ENCODE results near the gene TOE1. TPM values are rescaled to one million over a fixed set of nuclear protein-coding genes. Genes with fewer than 3 reads are reported as not detected.

The TOE1 gene
- total and polyA plus RNA-seq, 2 donors = 8.9 to 11.1 TPM

DNA sequence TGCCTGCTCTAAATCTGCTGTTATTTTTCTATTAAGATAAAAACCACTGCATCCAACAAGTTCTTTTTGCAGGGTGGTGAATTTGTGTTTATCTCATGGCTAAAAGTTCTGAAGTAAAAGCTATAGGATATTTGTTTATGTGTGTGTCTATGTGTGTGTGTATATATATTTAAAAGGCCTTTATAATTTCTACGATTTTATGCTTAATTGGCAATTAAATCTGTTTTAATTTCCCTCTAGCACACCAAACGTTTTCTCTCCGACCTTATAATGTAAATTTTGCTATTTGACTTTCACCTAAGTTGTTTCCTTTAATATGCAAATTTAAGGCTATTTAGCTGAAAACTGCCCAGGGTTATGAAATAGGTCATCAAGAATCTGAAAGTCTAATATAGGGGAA lies 33.1 kb upstream of the TOE1 start:
- no peak for DNase-seq (ENCODE audit: extremely low spot score)
- H3K27ac ChIP-seq (ENCODE audit: low read depth) = no peak overlapping the region
- WGBS = 73% methylated on average over 3 of the region's 3 CpGs

DNA sequence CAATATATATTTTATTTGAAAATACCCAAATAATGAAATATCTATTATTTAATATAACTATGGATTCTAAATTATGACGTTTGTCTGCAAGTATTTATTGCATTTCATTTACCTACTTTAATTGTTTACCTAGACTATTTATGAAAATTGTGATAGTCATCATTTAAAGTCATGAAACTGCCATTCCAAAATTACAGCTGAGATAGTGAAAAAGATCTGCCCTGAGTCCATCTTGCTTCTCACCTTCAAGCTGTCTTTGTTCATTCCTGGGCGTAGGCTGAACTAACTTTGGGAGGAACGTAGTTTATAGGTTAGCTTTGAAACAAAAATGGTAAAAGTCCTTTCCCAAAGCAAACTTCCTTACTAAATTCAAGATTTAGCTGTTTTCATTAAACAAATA lies 25.7 kb upstream of the TOE1 start:
- H3K4me1 ChIP-seq (ENCODE audit: insufficient read depth) = no peaks in the 10 kb centered on the region
- 69% methylated on average over 3 of the region's 3 CpGs for WGBS
- H3K4me3 ChIP-seq (ENCODE audit: low read depth, low read length) = no peak overlapping the region
- no peak overlapping the region for H3K27ac ChIP-seq (ENCODE audit: low read depth)
- DNase-seq (ENCODE audit: extremely low spot score) = no peak
- no peaks in the 10 kb centered on the region for H3K36me3 ChIP-seq (ENCODE audit: insufficient read depth)

More for the DNA sequence above, 33.1 kb upstream of the TOE1 start:
- Histone ChIP-seq H3K4me1 (ENCODE audit: insufficient read depth) (no peaks in the 10 kb centered on the region), H3K4me3 (ENCODE audit: low read depth, low read length) (no peak overlapping the region), H3K36me3 (ENCODE audit: insufficient read depth) (no peaks in the 10 kb centered on the region)

DNA sequence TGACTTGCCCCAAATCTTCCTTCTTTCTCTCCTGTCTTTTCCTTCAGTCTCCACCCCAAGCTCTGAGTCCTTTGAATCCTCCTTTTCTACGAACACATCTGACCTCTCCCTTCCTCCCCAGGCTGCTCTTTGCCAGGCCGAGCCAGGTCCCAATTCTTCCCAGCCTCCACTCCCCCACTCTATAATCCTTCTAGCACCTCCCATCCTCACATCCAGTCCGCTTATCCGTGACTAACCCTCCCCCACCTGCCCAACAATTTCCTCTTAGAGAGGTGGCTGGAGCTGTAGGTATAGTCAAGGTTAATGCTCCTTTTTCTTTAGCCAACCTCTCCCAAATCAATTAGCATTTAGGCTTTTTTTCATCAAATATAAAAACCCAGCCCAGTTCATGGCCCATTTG lies 22.8 kb upstream of the TOE1 start:
- Histone ChIP-seq H3K36me3 (ENCODE audit: insufficient read depth) (no peaks in the 10 kb centered on the region), H3K4me3 (ENCODE audit: low read depth, low read length) (no peak overlapping the region), H3K4me1 (ENCODE audit: insufficient read depth) (no peaks in the 10 kb centered on the region), H3K27ac (ENCODE audit: low read depth) (no peak overlapping the region)
- DNase-seq (ENCODE audit: extremely low spot score) = no peak
- 30% methylated on average over 4 of the region's 4 CpGs for WGBS

DNA sequence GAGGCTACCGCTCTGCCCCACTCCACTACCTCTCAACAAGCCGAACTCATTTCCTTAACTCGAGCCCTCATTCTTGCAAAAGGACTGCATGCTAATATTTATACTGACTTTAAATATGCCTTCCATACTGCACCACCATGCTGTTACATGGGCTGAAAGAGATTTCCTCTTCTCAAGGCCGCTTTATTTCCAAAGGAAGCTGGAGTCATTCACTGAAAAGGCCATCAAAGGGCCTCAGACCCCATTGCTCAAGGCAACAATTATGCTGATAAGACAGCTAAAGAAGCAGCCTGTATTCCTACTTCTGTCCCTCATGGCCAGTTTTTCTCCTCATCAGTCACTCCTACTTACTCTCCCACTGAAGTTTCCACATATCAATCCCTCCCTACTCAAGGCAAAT lies 20.2 kb upstream of the TOE1 start:
- H3K36me3 ChIP-seq (ENCODE audit: insufficient read depth) = no peaks in the 10 kb centered on the region
- no peak overlapping the region for H3K4me3 ChIP-seq (ENCODE audit: low read depth, low read length)
- no peak overlapping the region for H3K27ac ChIP-seq (ENCODE audit: low read depth)
- DNase-seq (ENCODE audit: extremely low spot score) = no peak
- no peaks in the 10 kb centered on the region for H3K4me1 ChIP-seq (ENCODE audit: insufficient read depth)
- 81% methylated on average over 4 of the region's 4 CpGs for WGBS

DNA sequence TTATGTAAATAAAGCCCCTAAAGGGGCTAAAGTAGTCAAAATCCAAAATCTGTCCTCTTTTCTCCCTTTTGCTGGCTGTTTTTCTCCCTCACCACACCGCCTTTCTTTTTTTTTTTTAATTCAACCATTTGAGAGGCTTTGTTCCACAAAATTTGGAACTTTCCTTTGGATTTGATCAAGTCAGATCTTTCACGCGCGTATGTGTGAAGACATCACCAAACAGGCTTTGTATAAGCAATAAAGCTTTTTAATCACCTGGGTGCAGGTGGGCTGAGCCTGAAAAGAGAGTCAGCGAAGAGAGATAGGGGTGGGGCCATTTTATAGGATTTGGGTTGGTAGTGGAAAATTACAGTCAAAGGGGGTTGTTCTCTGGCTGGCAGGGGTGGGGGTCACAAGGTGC lies 18.5 kb upstream of the TOE1 start:
- no peak overlapping the region for H3K4me3 ChIP-seq (ENCODE audit: low read depth, low read length)
- 77% methylated on average over 5 of the region's 5 CpGs for WGBS
- H3K36me3 ChIP-seq (ENCODE audit: insufficient read depth) = no peaks in the 10 kb centered on the region
- no peaks in the 10 kb centered on the region for H3K4me1 ChIP-seq (ENCODE audit: insufficient read depth)
- H3K27ac ChIP-seq (ENCODE audit: low read depth) = no peak overlapping the region
- DNase-seq (ENCODE audit: extremely low spot score) = no peak

DNA sequence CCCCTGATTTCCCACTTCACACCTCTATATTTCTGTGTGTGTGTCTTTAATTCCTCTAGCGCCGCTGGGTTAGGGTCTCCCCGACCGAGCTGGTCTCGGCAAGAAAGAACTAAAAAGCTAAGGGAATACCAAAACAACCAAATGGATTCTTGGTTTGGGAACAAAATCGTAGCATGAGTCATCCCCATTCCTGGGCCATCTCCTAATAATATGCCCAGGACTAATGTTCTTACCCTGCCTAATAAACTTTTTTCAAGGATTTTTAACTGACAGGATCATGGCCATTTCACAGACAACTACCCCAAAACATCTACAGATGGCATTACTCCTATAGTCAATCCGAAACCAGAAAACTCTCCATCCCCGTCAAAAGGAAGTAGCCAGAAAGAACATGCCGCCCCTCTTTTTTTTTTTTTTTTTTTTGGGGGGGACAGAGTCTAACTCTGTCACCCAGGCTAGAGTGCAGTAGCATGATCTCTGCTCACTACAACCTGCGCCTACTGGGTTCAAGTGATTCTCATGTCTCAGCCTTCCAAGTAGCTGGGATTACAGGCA lies 17.4 kb upstream of the TOE1 start:
- 87% methylated on average over 10 of the region's 10 CpGs for WGBS
- H3K36me3 ChIP-seq (ENCODE audit: insufficient read depth) = no peaks in the 10 kb centered on the region
- no peaks in the 10 kb centered on the region for H3K4me1 ChIP-seq (ENCODE audit: insufficient read depth)
- H3K4me3 ChIP-seq (ENCODE audit: low read depth, low read length) = no peak overlapping the region
- no peak overlapping the region for H3K27ac ChIP-seq (ENCODE audit: low read depth)
- DNase-seq (ENCODE audit: extremely low spot score) = no peak

DNA sequence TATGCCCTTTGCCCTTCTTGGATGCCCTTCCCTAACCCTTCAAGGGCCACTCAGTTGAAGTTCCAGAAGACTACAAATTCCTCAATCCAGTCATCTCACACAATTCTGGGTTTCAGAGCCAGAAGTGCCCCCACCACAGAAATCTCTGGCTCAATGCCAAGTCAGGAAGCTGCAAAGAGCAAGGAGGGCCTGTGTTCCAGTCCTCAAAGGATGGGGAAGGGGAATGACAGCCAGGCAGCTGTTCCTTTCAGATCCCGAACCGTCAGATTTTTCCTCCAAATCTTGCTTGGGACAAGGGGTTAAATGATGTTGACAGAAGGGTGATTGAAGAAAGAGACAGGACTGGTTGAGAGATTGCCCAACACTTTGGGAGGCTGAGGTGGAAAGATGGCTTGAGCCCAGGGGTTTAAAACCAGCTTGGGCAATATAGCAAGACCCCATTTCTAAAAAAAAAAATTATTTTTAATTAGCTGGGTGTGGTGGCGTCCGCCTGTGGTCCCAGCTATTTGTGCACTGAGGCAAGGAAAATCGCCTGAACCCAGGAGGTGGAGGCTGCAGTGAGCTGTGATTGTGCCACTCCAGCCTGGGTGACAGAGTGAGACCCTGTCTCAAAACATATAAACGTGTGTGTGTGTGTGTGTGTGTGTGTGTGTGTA lies 14.0 kb upstream of the TOE1 start:
- no peak for DNase-seq (ENCODE audit: extremely low spot score)
- no peaks in the 10 kb centered on the region for H3K4me1 ChIP-seq (ENCODE audit: insufficient read depth)
- peaks cover 3% of the 10 kb centered on the region for H3K36me3 ChIP-seq (ENCODE audit: insufficient read depth)
- no peak overlapping the region for H3K27ac ChIP-seq (ENCODE audit: low read depth)
- WGBS = 59% methylated on average over 6 of the region's 6 CpGs
- H3K4me3 ChIP-seq (ENCODE audit: low read depth, low read length) = no peak overlapping the region

DNA sequence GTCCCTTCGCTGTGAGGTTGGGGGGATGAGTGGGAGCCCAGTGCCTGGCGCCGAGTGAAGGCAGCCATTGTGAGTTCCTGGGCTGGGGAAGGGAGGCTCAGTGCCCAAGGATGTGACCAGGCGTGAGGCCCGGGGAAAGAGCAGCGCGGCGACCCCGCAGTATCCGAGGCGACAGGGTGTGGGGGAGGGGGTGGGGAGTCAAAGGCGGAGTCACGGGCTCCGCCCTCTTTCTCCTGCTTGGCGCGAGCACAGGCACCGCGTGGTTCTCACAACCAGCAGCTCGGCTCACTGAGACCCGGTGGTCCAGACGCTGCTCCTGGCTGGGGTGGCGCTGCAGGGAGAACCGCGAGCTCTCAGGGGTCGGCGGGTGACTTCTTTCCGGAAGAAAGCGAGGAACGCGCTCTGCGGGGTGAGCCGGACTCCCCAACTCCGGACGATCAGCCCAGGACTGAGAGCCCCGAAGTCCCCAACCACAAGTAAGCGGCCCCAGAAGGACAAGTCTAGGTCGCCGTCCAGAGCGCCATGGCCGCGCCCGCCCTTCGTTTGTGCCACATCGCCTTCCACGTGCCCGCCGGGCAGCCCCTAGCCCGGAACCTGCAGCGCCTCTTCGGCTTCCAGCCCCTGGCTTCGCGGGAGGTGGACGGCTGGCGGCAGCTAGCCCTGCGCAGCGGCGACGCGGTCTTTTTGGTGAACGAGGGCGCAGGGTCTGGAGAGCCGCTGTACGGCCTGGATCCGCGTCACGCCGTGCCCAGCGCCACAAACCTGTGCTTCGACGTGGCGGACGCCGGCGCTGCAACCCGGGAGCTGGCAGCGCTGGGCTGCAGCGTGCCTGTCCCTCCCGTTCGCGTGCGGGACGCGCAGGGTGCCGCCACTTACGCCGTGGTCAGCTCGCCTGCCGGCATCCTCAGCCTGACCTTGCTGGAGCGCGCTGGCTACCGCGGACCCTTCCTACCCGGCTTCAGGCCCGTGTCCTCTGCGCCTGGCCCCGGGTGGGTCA lies 13.0 kb upstream of the TOE1 start, which contains the start of gene HPDL:
TSS of gene HPDL (plus strand) at position 269 of the 997 bp plus-strand sequence. CDS start at position 523, 254 bp downstream.
- peak within 1 kb of the TSS; percentile 43 for H3K4me3 ChIP-seq (ENCODE audit: low read depth, low read length)
- DNase-seq (ENCODE audit: extremely low spot score) = peak; percentile 37
- WGBS = 4% methylated on average over 96 of the region's 96 CpGs
- H3K36me3 ChIP-seq (ENCODE audit: insufficient read depth) = peaks cover 7% of the 10 kb centered on the region
- no peak within 1 kb of the TSS for H3K27ac ChIP-seq (ENCODE audit: low read depth)
- H3K4me1 ChIP-seq (ENCODE audit: insufficient read depth) = no peaks in the 10 kb centered on the region

DNA sequence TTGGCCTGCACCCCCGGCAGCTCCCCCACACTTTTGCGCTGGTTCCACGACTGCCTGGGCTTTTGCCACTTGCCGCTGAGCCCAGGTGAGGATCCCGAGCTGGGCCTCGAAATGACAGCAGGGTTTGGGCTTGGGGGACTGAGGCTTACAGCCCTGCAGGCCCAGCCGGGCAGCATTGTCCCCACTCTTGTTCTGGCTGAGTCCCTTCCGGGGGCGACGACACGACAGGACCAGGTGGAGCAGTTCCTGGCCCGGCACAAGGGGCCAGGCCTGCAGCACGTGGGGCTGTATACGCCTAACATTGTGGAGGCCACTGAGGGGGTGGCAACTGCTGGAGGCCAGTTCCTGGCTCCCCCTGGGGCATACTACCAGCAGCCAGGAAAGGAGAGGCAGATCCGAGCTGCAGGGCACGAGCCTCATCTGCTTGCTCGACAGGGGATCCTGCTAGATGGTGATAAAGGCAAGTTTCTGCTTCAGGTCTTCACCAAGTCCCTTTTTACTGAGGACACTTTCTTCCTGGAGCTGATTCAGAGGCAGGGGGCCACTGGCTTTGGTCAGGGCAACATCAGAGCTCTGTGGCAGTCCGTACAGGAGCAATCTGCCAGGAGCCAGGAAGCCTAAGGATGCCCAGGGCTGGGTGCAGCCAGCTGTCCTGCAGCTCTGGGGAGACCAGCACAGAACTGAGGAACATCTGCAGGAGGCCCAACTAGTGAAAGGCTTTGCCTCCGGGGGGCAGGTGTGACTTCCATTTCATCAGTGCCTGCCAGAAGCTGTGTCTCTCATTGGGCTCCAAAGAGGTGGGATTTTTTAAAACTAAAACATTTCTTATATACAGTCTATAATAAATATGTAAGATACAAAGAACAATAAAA lies 12.1 kb upstream of the TOE1 start:
- no peak for DNase-seq (ENCODE audit: extremely low spot score)
- WGBS = 67% methylated on average over 19 of the region's 19 CpGs
- Histone ChIP-seq H3K36me3 (ENCODE audit: insufficient read depth) (peaks cover 7% of the 10 kb centered on the region), H3K27ac (ENCODE audit: low read depth) (no peak overlapping the region), H3K4me1 (ENCODE audit: insufficient read depth) (no peaks in the 10 kb centered on the region), H3K4me3 (ENCODE audit: low read depth, low read length) (peak overlapping the region; percentile 43)

DNA sequence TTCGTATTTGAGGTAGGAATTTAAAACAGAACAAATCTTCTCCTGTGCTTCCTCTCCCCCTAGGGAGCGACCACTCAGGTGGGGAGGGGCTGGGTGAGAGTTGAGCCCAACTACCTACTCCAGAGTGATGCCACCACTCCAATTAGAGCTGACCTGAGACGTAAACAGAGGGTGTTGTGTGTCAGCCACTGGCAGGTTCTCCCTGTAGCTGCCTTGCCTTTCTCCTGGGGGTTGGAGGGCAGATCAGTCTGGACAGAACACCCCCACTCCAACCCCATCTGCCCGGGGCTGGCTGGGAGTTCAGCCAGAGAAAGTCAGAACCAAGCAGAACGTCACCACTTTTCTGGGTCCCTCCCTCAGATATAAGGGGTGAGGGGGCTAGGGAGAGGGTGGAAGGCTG lies 11.3 kb upstream of the TOE1 start:
- 76% methylated on average over 5 of the region's 5 CpGs for whole genome bisulfite sequencing
- peaks cover 7% of the 10 kb centered on the region for H3K36me3 ChIP-seq (ENCODE audit: insufficient read depth)

DNA sequence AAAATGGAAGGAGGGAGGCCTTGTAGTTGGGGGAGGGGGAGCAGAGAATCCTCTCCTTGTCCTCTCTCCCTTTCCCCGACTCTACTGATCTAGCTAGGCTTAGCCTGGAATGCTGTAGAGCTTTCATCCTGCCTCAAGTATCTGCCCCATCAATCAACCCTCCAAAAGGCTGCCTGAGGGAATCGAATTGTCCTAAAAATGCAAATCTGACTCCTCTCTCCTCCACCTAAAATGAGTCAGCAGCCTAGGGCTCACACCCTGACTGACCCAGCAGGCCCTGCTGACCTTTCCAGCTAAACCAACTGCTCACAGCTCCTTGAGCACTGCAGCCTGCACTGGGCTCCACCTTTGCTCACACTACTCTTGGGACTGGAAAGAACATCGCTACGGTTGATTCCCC lies 10.5 kb upstream of the TOE1 start:
- no peak for DNase-seq (ENCODE audit: extremely low spot score)
- WGBS = 75% methylated on average over 4 of the region's 4 CpGs
- Histone ChIP-seq H3K36me3 (ENCODE audit: insufficient read depth) (peaks cover 7% of the 10 kb centered on the region), H3K4me3 (ENCODE audit: low read depth, low read length) (no peak overlapping the region), H3K4me1 (ENCODE audit: insufficient read depth) (no peaks in the 10 kb centered on the region), H3K27ac (ENCODE audit: low read depth) (no peak overlapping the region)

More for the DNA sequence above, 11.3 kb upstream of the TOE1 start:
- H3K27ac ChIP-seq (ENCODE audit: low read depth) = no peak overlapping the region
- DNase-seq (ENCODE audit: extremely low spot score) = no peak
- no peak overlapping the region for H3K4me3 ChIP-seq (ENCODE audit: low read depth, low read length)
- no peaks in the 10 kb centered on the region for H3K4me1 ChIP-seq (ENCODE audit: insufficient read depth)

DNA sequence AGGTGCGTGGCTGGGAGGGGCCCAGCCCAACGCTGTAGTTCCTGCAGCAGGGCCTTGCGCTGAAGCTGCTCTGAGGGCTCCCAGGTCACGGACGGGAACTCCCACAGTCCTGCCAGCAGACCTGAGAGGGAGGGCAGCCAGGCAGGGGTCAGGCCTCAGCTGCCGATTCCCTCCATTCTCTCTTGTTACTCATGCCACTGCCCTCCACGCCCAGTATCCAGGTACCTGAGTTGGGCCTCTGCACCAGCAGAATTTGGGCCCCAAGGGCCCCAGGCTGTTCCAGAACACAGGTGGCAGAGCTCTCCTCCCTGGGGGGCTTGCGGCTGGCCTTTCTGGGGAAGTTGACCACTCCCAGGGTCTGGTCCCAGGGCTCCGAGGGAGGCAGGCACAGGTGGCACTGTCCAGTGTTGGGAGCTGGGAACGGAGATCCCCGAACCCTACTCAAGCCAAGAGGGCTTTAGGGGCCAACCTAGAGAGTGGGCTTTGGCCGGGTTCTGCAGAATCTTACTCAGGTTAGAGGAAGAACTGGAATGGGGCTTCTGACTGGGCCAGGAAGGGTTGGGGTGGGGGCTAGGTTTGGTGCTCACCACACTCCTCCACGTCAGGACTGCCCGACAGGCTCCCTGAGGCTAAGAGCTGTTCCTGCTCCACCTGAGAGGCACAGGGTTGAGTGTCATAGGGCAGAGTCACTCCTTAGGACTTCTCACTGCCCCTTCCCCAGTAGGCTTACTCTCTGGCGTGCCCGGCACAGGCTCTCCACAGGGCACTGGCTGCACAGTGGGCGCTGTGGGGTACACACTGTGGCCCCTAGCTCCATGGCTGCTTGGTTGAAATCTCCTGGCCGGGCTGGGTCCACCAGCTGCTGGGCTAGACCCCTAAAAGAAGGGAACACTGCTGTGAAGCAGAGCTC lies 8.3 kb upstream of the TOE1 start:
- Histone ChIP-seq H3K4me1 (ENCODE audit: insufficient read depth) (no peaks in the 10 kb centered on the region), H3K27ac (ENCODE audit: low read depth) (no peak overlapping the region), H3K36me3 (ENCODE audit: insufficient read depth) (peaks cover 7% of the 10 kb centered on the region), H3K4me3 (ENCODE audit: low read depth, low read length) (no peak overlapping the region)
- no peak for DNase-seq (ENCODE audit: extremely low spot score)
- WGBS = 95% methylated on average over 18 of the region's 18 CpGs

Measured in urinary bladder (tissue), 4 donors.